GM12878 (cell line): Measurements from ENCODE around the gene ZSCAN5C. TPM values are rescaled to one million over a fixed set of nuclear protein-coding genes. Genes with fewer than 3 reads are reported as not detected.

Experiments
- ATAC-seq: fragments of 200-7000 bp; cut with Tn5 transposase; 3 replicates; pipeline ENCODE4 v1.9.1; 2020; ENCODE audit warnings: mild to moderate bottlenecking, moderate library complexity
- BruUV-seq: library from RNA; stranded (reverse); fragments of 400-500 nt; replicated peaks from 2 replicates; lab custom pipeline; 2021; lab: Mats Ljungman, UMichigan
- CTCF ChIA-PET: fragments of 300-600 bp; sonication (Branson Sonifier 250); formaldehyde crosslinking; extraction: SDS; loops from one replicate; lab custom pipeline; 2021; ENCODE audit warnings: inconsistent platforms; lab: Yijun Ruan, JAX
- POLR2A ChIA-PET: fragments of 350-600 bp; formaldehyde crosslinking; extraction: SDS; loops from one replicate; lab custom pipeline; 2021; ENCODE audit warnings: inconsistent platforms; lab: Charles Lee
- RAD21 ChIA-PET: fragments of 300-600 bp; sonication (Branson Sonifier 250); formaldehyde crosslinking; loops from one replicate; lab custom pipeline; 2023; ENCODE audit warnings: antibody characterized with exemption; ENCODE audit not compliant: unreplicated experiment; lab: Charles Lee
- SMC1A ChIA-PET: fragments of 300-600 bp; sonication (Branson Sonifier 250); formaldehyde crosslinking; loops from one replicate; lab custom pipeline; 2023; ENCODE audit not compliant: unreplicated experiment, uncharacterized antibody; lab: Charles Lee
- DNase-seq: peaks from one replicate; pipeline ENCODE4 v3.0.0-alpha.2; 2011; ENCODE audit warnings: low read depth, low spot score
- FAIRE-seq: peaks from 3 replicates; lab custom pipeline; 2011; peaks lifted over from hg19 to GRCh38; lab: Jason Lieb, UNC
- H2AFZ ChIP-seq: 2 replicates; pipeline ENCODE4 v1.6.0; 2011; ENCODE audit warnings: low read depth, low read length, control low read depth; ENCODE audit not compliant: control insufficient read depth
- H3K27ac ChIP-seq: 2 replicates; pipeline ENCODE4 v1.5.1; 2011; ENCODE audit warnings: control low read depth; ENCODE audit not compliant: control insufficient read depth, insufficient read depth
- H3K27me3 ChIP-seq, 2 experiments: replicated peaks in 1 of 2; 2 replicates each; pipeline versions ENCODE4 v1.6.0 to v1.6.1; 2011; ENCODE audit warnings: low read length in 1 of 2; ENCODE audit not compliant: control insufficient read depth in 2 of 2, insufficient read depth in 2 of 2
- H3K36me3 ChIP-seq, 2 experiments: 2 replicates each; pipeline ENCODE4 v1.5.1; 2011; ENCODE audit warnings: low read length in 1 of 2; ENCODE audit not compliant: control insufficient read depth in 2 of 2, insufficient read depth in 2 of 2
- H3K4me1 ChIP-seq: 2 replicates; pipeline ENCODE4 v1.6.1; 2011; ENCODE audit warnings: mild to moderate bottlenecking, low read length, moderate library complexity, mixed read lengths; ENCODE audit not compliant: control insufficient read depth, insufficient read depth
- H3K4me2 ChIP-seq: 2 replicates; pipeline ENCODE4 v1.6.0; 2011; ENCODE audit warnings: control low read depth; ENCODE audit not compliant: control insufficient read depth, insufficient read depth
- H3K4me3 ChIP-seq: fragments of 200-600 bp; sonication (generic); 2 replicates; pipeline ENCODE4 v1.5.1; 2016
- H3K79me2 ChIP-seq: 2 replicates; pipeline ENCODE4 v1.6.0; 2011; ENCODE audit warnings: low read length; ENCODE audit not compliant: control insufficient read depth, insufficient read depth
- H3K9ac ChIP-seq: 2 replicates; pipeline ENCODE4 v1.8.0; 2011; ENCODE audit warnings: low read length, control low read depth, mixed read lengths; ENCODE audit not compliant: control insufficient read depth, insufficient read depth
- H3K9me3 ChIP-seq: replicated peaks from 3 replicates; pipeline ENCODE4 v1.5.1; 2011; ENCODE audit warnings: mild to moderate bottlenecking, low read length; ENCODE audit not compliant: control insufficient read depth, insufficient read depth
- H4K20me1 ChIP-seq: 2 replicates; pipeline ENCODE4 v1.6.0; 2011; ENCODE audit not compliant: control insufficient read depth, insufficient read depth
- CHD1 ChIP-seq: IDR thresholded peaks from 2 replicates; pipeline ENCODE4 v1.6.1; 2012; ENCODE audit warnings: low read depth, low read length, improper control_type of control experiment
- HCFC1 ChIP-seq: fragments of 150-350 bp; IDR thresholded peaks from 2 replicates; pipeline ENCODE4 v1.6.1; 2014; ENCODE audit warnings: low read length
- WGBS: methylation state at CpG from one replicate; pipeline ENCODE4 v1.1.6; 2016; ENCODE audit warnings: low lambda C conversion rate; ENCODE audit not compliant: insufficient replicate concordance, insufficient coverage; ENCODE audit errors: missing lambda C conversion rate; 5-methylcytosine and 5-hydroxymethylcytosine counted together
- in situ Hi-C: fragments of 300-500 bp; cut with MboI; formaldehyde crosslinking; loops from 9 replicates; pipeline ENCODE4 v1.14.3; 2018; ENCODE audit warnings: mixed read lengths
- intact Hi-C: fragments of 100-400 bp; cut with micrococcal nuclease; formaldehyde crosslinking; loops from one replicate; pipeline ENCODE4 v1.14.2; 2022; ENCODE audit not compliant: unreplicated experiment
- polyA plus RNA-seq, 11 experiments: library from polyadenylated mRNA; depleted of rRNA in 4 of 11; unstranded in 6 of 11; stranded (reverse) in 5 of 11; fragments of >200 nt; fragmentation: Nextera tagmentation in 4 of 11; fragmentation: Illumina TruSeq in 1 of 11; extraction: Ambion mirVana in 4 of 11; extraction: Trizol in 1 of 11; gene quantifications; 1 replicate in 1 of 11; 2 replicates in 10 of 11; pipeline versions ENCODE4 v1.2.1 to v1.2.3, GENCODE V29; 2011 to 2016; ENCODE audit warnings: inconsistent platforms in 2 of 11, missing spikeins in 2 of 11, low read depth in 1 of 11
- total RNA-seq, 4 experiments: library from RNA; depleted of rRNA in 3 of 4; stranded (reverse); fragments of >200 nt in 3 of 4; fragmentation: Illumina TruSeq in 1 of 4; extraction: Trizol in 1 of 4; gene quantifications; 2 replicates each; pipeline versions ENCODE4 v1.2.1 to v1.2.3, GENCODE V29; 2013 to 2021
- TF ChIP-seq, protein P1 (sequence below): IDR thresholded peaks from 2 replicates; pipeline ENCODE4 v1.6.1; 2011; ENCODE audit warnings: low read depth, low read length, improper control_type of control experiment, borderline replicate concordance
- TF ChIP-seq, protein P2 (sequence below): fragments of 450-650 bp; IDR thresholded peaks from 2 replicates; pipeline ENCODE4 v1.6.1; 2017; ENCODE audit warnings: mild to moderate bottlenecking, moderate library complexity

The ZSCAN5C gene
- total and polyA plus RNA-seq, 10 of the 15 experiments (the other 5 are each of a cell fraction or from before 2014, with no cell fraction given) = not detected

DNA sequence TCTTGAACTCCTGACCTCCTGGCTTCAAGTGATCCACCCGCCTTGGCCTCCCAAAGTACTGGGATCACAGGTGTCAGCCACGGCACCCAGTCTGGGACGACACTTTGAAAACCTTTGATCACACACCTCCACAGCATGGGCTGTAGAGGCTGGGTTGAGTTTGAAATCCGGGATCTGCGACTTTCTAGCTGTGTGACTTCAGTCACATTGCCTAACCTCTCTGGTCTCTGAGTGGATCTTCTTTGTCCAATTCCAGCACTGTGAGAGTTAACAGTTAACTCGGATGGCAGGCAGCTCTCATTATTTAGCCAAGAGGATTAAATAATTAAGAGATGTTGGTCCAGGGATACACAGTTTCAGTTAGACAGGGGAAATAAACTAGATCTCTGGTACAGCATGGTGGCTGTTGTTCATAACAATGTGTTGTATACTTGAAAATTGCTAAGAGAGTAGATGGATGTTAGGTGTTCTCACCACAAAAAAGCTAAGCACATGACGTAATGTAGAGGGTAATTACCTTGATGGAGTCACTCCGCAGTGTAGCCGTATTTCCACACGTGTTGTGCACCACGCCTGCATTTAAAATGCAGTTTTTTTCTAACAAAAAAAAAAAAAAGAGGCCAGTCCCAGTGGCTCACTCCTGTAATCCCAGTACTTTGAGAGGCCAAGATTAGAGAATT is 24.4 kb upstream of the ZSCAN5C start:
- intact Hi-C loops (no loop called here), in situ Hi-C loops (no loop called here)
- ChIA-PET POLR2A (no interaction called here), SMC1A (interaction anchor here (0.6 to 1.0 kb wide), 2 partner anchors 76 to 111 kb away, joined by 3 to 4 read pairs; no protein-coding TSS in a partner anchor), CTCF (interaction anchor here (0.6 to 1.7 kb wide), 5 partner anchors 15 to 545 kb away, joined by 3 to 6 read pairs (median 5); no protein-coding TSS in a partner anchor), RAD21 (no interaction called here)
- ATAC-seq (no peak), DNase-seq (no peak), FAIRE-seq (no peak)
- H3K9ac ChIP-seq = no peak overlapping the region
- H2AFZ ChIP-seq = no peak overlapping the region
- H3K36me3 ChIP-seq = no peaks in the 10 kb centered on the region
- H3K27ac ChIP-seq = no peak overlapping the region
- no peaks in the 10 kb centered on the region for H3K9me3 ChIP-seq
- H3K4me2 ChIP-seq = no peak overlapping the region
- TF ChIP-seq, protein P1, sequence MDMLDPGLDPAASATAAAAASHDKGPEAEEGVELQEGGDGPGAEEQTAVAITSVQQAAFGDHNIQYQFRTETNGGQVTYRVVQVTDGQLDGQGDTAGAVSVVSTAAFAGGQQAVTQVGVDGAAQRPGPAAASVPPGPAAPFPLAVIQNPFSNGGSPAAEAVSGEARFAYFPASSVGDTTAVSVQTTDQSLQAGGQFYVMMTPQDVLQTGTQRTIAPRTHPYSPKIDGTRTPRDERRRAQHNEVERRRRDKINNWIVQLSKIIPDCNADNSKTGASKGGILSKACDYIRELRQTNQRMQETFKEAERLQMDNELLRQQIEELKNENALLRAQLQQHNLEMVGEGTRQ = no peak
- TF ChIP-seq, protein P2, sequence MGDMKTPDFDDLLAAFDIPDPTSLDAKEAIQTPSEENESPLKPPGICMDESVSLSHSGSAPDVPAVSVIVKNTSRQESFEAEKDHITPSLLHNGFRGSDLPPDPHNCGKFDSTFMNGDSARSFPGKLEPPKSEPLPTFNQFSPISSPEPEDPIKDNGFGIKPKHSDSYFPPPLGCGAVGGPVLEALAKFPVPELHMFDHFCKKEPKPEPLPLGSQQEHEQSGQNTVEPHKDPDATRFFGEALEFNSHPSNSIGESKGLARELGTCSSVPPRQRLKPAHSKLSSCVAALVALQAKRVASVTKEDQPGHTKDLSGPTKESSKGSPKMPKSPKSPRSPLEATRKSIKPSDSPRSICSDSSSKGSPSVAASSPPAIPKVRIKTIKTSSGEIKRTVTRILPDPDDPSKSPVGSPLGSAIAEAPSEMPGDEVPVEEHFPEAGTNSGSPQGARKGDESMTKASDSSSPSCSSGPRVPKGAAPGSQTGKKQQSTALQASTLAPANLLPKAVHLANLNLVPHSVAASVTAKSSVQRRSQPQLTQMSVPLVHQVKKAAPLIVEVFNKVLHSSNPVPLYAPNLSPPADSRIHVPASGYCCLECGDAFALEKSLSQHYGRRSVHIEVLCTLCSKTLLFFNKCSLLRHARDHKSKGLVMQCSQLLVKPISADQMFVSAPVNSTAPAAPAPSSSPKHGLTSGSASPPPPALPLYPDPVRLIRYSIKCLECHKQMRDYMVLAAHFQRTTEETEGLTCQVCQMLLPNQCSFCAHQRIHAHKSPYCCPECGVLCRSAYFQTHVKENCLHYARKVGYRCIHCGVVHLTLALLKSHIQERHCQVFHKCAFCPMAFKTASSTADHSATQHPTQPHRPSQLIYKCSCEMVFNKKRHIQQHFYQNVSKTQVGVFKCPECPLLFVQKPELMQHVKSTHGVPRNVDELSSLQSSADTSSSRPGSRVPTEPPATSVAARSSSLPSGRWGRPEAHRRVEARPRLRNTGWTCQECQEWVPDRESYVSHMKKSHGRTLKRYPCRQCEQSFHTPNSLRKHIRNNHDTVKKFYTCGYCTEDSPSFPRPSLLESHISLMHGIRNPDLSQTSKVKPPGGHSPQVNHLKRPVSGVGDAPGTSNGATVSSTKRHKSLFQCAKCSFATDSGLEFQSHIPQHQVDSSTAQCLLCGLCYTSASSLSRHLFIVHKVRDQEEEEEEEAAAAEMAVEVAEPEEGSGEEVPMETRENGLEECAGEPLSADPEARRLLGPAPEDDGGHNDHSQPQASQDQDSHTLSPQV = no peak
- TF ChIP-seq HCFC1 (no peak), CHD1 (no peak)
- H3K79me2 ChIP-seq = no peaks in the 10 kb centered on the region
- H3K4me3 ChIP-seq = no peak overlapping the region
- H3K27me3 ChIP-seq = no peaks in the 10 kb centered on the region; a peak in 1 of 4 replicates
- H3K4me1 ChIP-seq = no peaks in the 10 kb centered on the region
- H4K20me1 ChIP-seq = no peaks in the 10 kb centered on the region
- WGBS = 44% methylated on average over 11 of the region's 11 CpGs
- BruUV-seq = no TSS peak
